ENCODE data around the gene BPIFA3.
"Not testable (repeated sequence)": the region's sequence is repeated elsewhere in the genome, so short reads cannot be mapped to it uniquely, and the experiment has no call there.

BPIFA3 gene

GRCh38 chr20:33217052-33217451 lies at the start of gene BPIFA3:
BPIFA3 (plus strand) TSS chr20:33217352; CDS start chr20:33217537, 185 bp downstream.
- no peak for DNase-seq

- DNase-seq = no peak
Observed at GRCh38 chr20:33167859-33168258, 49.3 kb upstream of the BPIFA3 start, which contains the start of gene BPIFA2. BPIFA2 (plus strand) TSS chr20:33168159; CDS start chr20:33169146, 987 bp downstream.

DNA sequence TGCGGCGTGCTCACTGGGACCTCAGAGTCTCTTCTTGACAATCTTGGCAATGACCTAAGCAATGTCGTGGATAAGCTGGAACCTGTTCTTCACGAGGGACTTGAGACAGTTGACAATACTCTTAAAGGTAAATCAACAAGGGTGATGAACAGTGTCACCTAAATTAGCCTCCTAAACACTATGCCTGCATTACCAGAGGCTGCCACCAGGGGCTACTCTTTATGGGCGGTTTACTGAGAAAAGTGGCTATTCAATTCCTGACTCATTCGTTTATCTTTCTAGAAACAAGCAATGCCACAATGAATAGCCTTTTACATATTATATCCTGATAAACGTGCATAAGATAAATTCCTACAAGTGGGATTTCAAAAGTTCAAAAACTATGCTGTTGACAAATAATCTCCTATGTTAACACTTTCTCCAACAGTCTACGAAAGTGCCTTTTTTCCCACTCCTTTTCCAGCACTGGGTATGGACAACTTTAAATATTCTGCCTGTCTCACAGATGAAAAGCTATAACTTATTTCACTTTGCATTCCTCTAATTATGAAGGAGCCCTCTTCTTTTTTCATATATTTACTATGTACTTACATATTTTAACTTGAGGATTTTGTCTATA lies 47.9 kb upstream of the BPIFA3 start:
- peak; percentile 57 to 62 for DNase-seq

DNA sequence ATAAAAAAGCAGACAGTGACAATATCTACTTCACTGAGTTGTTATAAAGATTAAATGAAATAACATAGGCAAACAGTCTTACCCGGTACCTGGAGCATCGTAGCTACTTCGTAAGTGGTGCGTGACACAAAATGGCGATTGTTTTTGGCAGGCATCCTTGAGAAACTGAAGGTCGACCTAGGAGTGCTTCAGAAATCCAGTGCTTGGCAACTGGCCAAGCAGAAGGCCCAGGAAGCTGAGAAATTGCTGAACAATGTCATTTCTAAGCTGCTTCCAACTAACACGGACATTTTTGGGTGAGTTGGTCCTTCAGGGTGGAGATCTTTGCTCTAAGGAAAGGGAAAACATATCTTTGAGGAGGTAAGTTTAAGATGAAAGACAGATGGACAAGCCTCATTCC lies 44.4 kb upstream of the BPIFA3 start:
- no peak for DNase-seq

DNA sequence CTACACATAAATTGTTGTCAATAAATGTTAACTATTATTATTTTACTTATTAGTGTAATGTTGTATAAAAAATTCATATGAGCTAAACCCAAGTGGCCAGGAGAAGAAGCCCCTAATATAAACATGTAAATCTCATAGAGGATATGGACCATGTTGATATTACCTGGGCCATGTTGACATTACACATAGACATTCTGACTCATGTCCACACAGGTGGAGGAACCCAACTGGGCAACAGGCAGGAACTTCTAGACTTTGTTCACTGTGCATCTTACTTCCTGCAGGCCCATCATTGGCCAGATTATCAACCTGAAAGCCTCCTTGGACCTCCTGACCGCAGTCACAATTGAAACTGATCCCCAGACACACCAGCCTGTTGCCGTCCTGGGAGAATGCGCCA lies 42.0 kb upstream of the BPIFA3 start:
- DNase-seq = no peak

DNA sequence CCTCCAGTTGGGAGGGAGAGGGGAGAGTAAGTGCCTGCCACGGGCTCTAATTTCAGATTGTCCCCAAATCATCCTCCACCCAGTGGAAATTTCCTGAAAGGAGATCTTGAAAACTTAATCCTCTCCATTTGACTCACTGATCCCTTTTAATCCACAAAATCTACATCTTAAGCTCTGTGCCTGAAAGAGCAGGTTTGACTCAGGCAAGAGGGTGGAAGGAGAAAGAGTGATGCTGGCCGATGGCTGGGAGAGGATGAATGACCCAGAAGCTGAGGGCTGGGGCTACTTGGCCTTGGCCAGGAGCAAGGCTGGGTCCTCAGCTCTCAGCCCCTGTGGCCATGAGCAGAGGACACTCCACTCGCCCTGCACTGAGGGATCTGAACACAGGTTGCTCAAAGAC lies 41.1 kb upstream of the BPIFA3 start:
- DNase-seq = no peak

GRCh38 chr20:33177866-33178265 lies 39.3 kb upstream of the BPIFA3 start:
- DNase-seq = no peak

- no peak for DNase-seq
Observed at GRCh38 chr20:33178726-33179125, 38.4 kb upstream of the BPIFA3 start.

DNA sequence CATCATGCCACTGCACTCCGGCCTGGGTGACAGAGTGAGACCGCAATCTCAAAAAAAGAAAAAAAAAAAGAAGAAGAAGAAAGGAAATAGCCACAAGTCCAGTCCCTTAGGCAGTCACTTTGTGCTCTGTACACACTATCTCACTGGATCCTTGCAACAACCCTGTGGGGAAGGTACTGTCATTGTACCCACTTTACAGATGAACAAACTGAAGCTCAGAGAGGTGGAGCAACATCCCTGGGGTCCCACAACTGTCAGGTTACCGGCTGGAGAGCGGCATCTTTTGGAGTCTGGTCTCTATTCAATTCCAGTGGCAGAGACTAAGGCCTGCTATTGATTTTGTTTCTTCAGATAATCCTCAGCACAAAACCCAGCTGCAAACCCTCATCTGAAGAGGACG lies 37.0 kb upstream of the BPIFA3 start:
- no peak for DNase-seq

GRCh38 chr20:33181482-33182093 lies 35.6 kb upstream of the BPIFA3 start:
- no peak for DNase-seq

- DNase-seq = no peak
Observed at GRCh38 chr20:33183312-33183711, 33.8 kb upstream of the BPIFA3 start.

GRCh38 chr20:33185031-33185590 lies 32.0 kb upstream of the BPIFA3 start:
- DNase-seq = not testable (repeated sequence)

DNA sequence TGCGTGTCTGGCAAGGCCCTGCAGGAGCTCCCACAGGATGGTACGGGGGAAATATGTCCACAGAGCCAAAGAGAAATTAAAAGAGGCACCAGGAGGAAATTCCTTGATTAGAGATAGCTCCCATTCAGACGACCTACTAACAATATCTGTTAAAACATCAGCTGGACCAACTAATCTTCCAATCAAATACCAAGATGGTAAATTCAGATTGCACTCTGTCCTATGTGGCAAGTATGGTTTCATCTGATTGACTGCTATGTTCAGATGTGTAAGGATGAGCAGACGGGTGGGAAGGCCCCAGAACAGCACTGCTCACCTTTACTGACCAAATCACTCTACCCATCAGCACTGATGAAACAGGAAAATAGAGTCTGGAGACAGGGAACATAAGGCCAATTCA lies 29.7 kb upstream of the BPIFA3 start:
- DNase-seq = no peak

- DNase-seq = no peak
Observed at GRCh38 chr20:33188421-33188820, 28.7 kb upstream of the BPIFA3 start.

DNA sequence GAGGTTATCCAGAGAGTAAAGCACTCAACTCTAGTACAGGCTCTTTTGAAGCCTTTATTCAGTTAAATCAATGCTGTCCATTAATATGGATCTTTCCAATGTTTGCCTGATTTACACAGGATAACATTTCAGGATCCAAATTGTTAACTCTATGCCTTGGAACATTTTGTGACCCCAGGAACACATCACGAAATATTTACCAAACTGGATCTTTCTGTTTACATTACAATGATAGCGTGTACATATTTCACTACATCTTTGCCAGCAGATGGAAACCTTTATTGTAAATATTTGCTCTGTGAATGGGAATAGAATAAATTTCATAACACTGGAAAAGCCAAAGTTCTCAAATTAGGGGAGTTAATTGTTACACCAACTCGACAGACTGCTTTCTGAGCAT lies 25.7 kb upstream of the BPIFA3 start:
- no peak for DNase-seq

DNA sequence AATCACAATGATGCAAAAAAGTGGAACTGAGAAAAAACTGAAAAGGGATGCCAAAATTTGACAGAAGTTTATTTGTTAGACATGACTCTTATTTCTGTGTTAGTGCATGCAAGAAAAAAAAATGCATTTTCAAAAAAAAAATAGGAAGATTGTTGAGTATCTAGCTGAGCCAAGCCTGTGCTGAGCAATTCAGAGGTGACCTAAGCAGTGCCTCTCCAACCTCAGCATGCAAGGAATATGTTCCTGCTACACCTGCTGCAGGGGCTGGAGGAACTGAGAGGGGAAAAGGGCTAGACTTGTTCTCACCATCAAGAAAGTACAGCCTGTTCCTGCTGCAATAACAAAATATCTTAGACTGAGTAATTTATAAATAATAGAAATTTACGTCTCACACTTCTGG lies 25.2 kb upstream of the BPIFA3 start:
- DNase-seq = no peak

DNA sequence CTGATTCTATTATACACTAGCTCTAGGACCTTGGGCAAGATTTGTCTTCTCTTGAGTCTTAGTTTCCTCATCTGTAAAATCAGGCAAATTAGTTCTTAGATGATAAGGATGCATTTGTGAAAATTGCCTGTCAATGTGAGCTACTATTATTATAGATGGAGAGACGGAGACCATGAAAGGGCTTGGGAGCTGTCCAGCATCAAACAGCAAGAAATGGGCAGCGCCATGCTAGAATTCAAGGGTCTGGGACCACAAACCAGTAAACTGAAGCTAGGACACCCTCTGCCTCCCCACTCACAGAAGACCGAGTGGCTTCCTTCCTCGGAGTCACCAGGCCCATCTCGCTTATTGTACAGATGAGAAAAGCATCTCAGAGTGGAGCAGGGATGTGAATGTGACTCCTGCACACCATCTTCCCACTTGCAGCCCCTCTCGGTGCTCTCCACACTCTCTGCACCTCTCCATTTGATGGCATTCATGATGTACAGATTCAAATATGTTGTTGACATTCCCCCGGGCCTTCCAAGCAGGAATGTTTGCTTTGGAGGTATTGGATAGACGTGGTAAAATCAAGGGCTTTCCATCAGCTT lies 24.1 kb upstream of the BPIFA3 start:
- DNase-seq = no peak

DNA sequence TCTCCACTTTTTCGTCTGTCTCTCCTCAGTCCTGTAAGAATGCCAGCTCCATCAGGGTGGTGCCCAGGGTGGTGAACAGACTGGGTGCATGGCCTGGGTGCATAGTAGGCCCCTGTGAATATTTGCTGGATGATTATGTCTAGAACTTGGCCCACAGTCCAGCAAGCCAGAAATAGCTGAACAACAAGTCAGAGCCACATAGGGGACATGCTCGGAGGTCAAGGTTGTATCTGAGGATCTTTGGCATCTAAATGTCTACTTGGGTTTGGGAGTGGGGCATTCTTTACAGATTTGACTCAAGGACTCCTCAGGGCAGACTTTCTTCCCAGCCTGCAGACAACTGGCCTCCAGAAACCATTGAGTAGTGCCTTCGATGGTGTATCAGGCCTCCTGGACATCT lies 18.1 kb upstream of the BPIFA3 start:
- DNase-seq = no peak

DNA sequence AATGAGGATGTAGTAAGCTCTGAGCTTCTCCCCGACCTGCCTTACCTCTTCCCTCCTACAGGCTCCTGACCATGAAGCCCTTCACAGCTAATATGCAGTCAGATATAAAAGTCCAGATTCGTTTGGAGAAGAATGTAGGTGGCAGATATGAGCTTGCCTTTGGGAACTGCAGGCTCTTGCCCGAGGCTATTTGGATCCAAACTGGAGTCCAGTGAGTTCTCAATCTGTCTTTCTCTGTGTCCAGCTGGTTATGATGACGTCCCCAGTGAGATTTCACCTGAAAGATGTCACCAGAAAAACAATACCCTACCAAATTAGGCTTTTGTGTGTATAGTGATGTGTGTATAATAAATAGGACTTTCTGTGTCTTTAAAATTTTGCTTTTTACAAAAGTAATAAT lies 14.7 kb upstream of the BPIFA3 start:
- DNase-seq = no peak

GRCh38 chr20:33203444-33203843 lies 13.7 kb upstream of the BPIFA3 start:
- DNase-seq = no peak

DNA sequence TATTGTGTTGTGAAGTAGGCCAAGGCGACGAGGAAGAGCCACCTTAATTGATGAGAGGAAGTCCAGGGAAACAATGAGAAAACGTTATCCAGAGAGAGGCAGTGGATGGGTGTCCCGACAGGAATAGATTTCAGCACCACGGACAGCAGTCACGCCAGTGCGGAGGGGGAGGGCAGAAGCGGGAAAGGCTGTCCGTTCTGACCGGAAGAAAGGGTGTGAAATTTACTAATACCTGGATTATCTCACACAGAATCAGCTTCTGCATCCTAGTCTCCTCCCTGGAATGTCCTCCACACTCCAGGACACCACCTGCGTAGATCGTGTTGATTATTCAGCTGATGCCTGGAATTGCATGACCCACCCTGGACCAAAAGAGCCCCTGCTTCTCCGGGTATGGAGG lies 7.4 kb upstream of the BPIFA3 start:
- DNase-seq = peak; percentile 43 to 59

- DNase-seq = no peak
Observed at GRCh38 chr20:33210371-33210770, 6.8 kb upstream of the BPIFA3 start.

GRCh38 chr20:33211817-33212424 lies 5.2 kb upstream of the BPIFA3 start:
- DNase-seq = peak; percentile 8 to 37

GRCh38 chr20:33224399-33224798 lies 7.2 kb downstream of the BPIFA3 start:
- DNase-seq = no peak

Data from activated CD4-positive, alpha-beta T cell treated with anti-CD3 and anti-CD28 coated beads, Interleukin-2, amount 50 U/mL, for 48 hours (primary cell).